Measurements from ENCODE around the gene ERG. TPM values are rescaled to one million over a fixed set of nuclear protein-coding genes. Genes with fewer than 3 reads are reported as not detected.

The ERG gene
- total and polyA plus RNA-seq, 3 donors from 2014 or later, result 3.7 to 8.0 (median 5.0) TPM

GRCh38 chr21:38525454-38525853 is 27.2 kb upstream of the ERG start:
- Histone ChIP-seq H3K4me3 (no peak overlapping the region), H3K27me3 (no peaks in the 10 kb centered on the region), H3K36me3 (ENCODE audit: low read depth, missing control alignments) (no peaks in the 10 kb centered on the region), H3K9me3 (no peaks in the 10 kb centered on the region), H3K4me1 (no peaks in the 10 kb centered on the region), H3K27ac (no peak overlapping the region)
- TF ChIP-seq POLR2A (IDR thresholded peaks at IDR 0.05), result no peak
- TF ChIP-seq, protein P1, sequence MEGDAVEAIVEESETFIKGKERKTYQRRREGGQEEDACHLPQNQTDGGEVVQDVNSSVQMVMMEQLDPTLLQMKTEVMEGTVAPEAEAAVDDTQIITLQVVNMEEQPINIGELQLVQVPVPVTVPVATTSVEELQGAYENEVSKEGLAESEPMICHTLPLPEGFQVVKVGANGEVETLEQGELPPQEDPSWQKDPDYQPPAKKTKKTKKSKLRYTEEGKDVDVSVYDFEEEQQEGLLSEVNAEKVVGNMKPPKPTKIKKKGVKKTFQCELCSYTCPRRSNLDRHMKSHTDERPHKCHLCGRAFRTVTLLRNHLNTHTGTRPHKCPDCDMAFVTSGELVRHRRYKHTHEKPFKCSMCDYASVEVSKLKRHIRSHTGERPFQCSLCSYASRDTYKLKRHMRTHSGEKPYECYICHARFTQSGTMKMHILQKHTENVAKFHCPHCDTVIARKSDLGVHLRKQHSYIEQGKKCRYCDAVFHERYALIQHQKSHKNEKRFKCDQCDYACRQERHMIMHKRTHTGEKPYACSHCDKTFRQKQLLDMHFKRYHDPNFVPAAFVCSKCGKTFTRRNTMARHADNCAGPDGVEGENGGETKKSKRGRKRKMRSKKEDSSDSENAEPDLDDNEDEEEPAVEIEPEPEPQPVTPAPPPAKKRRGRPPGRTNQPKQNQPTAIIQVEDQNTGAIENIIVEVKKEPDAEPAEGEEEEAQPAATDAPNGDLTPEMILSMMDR (IDR thresholded peaks at IDR 0.05), result no peak
- WGBS, 2 donors, result 76 to 82% methylated on average over 9 of the region's 9 CpGs
- intact Hi-C loops (cut with DNase I; ENCODE audit: low total_unique reads), result no loop called here
- DNase-seq, result no peak

GRCh38 chr21:38524168-38525153 is 26.2 kb upstream of the ERG start:
- H3K36me3 ChIP-seq (ENCODE audit: low read depth, missing control alignments), result no peaks in the 10 kb centered on the region
- no peak for DNase-seq
- H3K4me1 ChIP-seq, result no peaks in the 10 kb centered on the region
- TF ChIP-seq, protein P1 (IDR thresholded peaks at IDR 0.05), result no peak
- no peak for TF ChIP-seq POLR2A (IDR thresholded peaks at IDR 0.05)
- no peaks in the 10 kb centered on the region for H3K9me3 ChIP-seq
- no peak overlapping the region for H3K4me3 ChIP-seq
- H3K27me3 ChIP-seq, result no peaks in the 10 kb centered on the region
- H3K27ac ChIP-seq, result no peak overlapping the region
- intact Hi-C loops (cut with DNase I; ENCODE audit: low total_unique reads), result no loop called here
- 83 to 88% methylated on average over 4 of the region's 4 CpGs for WGBS, 2 donors

GRCh38 chr21:38520511-38520910 is 22.2 kb upstream of the ERG start:
- Histone ChIP-seq H3K4me1 (no peaks in the 10 kb centered on the region), H3K27ac (no peak overlapping the region), H3K27me3 (no peaks in the 10 kb centered on the region), H3K9me3 (no peaks in the 10 kb centered on the region), H3K36me3 (ENCODE audit: low read depth, missing control alignments) (no peaks in the 10 kb centered on the region), H3K4me3 (no peak overlapping the region)
- intact Hi-C loops (cut with DNase I; ENCODE audit: low total_unique reads), result no loop called here
- 89 to 92% methylated on average over 9 of the region's 9 CpGs for WGBS, 2 donors
- DNase-seq, result no peak
- no peak for TF ChIP-seq POLR2A (IDR thresholded peaks at IDR 0.05)
- TF ChIP-seq, protein P1 (IDR thresholded peaks at IDR 0.05), result no peak

- intact Hi-C loops (cut with DNase I; ENCODE audit: low total_unique reads), result no loop called here
- no peak overlapping the region for H3K27ac ChIP-seq
- no peak for DNase-seq
- H3K4me3 ChIP-seq, result no peak overlapping the region
- H3K36me3 ChIP-seq (ENCODE audit: low read depth, missing control alignments), result no peaks in the 10 kb centered on the region
- WGBS, 2 donors, result 82 to 89% methylated on average over 3 of the region's 3 CpGs
- H3K9me3 ChIP-seq, result no peaks in the 10 kb centered on the region
- TF ChIP-seq POLR2A (IDR thresholded peaks at IDR 0.05), result no peak
- TF ChIP-seq, protein P1 (IDR thresholded peaks at IDR 0.05), result no peak
- no peaks in the 10 kb centered on the region for H3K4me1 ChIP-seq
- H3K27me3 ChIP-seq, result no peaks in the 10 kb centered on the region
Measured at GRCh38 chr21:38511662-38512243, 13.5 kb upstream of the ERG start.

All from testis (tissue), 3 donors.